Measurements from ENCODE around the gene PPIP5K2. TPM values are rescaled to one million over a fixed set of nuclear protein-coding genes. Genes with fewer than 3 reads are reported as not detected.

PPIP5K2 gene
- total RNA-seq, 2 donors from 2014 or later, result 23.1 to 29.6 TPM

- intact Hi-C loops (cut with DNase I), result no loop called here
- TF ChIP-seq CTCF (IDR thresholded peaks at IDR 0.05) (no peak), POLR2A (IDR thresholded peaks at IDR 0.05) (no peak)
- Histone ChIP-seq H3K27ac (no peak overlapping the region), H3K4me1 (no peaks in the 10 kb centered on the region), H3K36me3 (replicated peaks in 1 of 2; ENCODE audit: insufficient read depth in 1 of 2, low read depth in 2 of 2) (peaks cover 0 to 7% of the 10 kb centered on the region in 2 donors), H3K27me3 (no peaks in the 10 kb centered on the region), H3K9me3 (no peaks in the 10 kb centered on the region), H3K4me3 (no peak overlapping the region)
- ATAC-seq, result no peak
- no peak for DNase-seq
These were observed 46.6 kb downstream of the PPIP5K2 start for GRCh38 chr5:103166706-103167105.

- WGBS, 2 donors, result 88 to 92% methylated on average over 1 of the region's 1 CpG
- no peak for DNase-seq
- Histone ChIP-seq H3K27me3 (no peaks in the 10 kb centered on the region), H3K4me1 (no peaks in the 10 kb centered on the region), H3K27ac (no peak overlapping the region), H3K36me3 (replicated peaks in 1 of 2; ENCODE audit: insufficient read depth in 1 of 2, low read depth in 2 of 2) (peaks cover 0 to 2% of the 10 kb centered on the region in 2 donors), H3K9me3 (no peaks in the 10 kb centered on the region), H3K4me3 (no peak overlapping the region)
- TF ChIP-seq CTCF (IDR thresholded peaks at IDR 0.05) (no peak), POLR2A (IDR thresholded peaks at IDR 0.05) (no peak)
- no peak for ATAC-seq
- intact Hi-C loops (cut with DNase I), result no loop called here
These were observed 54.0 kb downstream of the PPIP5K2 start for GRCh38 chr5:103174147-103174546.

GRCh38 chr5:103177543-103177942 is 57.4 kb downstream of the PPIP5K2 start:
- H3K4me1 ChIP-seq, result no peaks in the 10 kb centered on the region
- no peak overlapping the region for H3K27ac ChIP-seq
- intact Hi-C loops (cut with DNase I), result no loop called here
- no peak for TF ChIP-seq POLR2A (IDR thresholded peaks at IDR 0.05)
- no peak for TF ChIP-seq CTCF (IDR thresholded peaks at IDR 0.05)
- no peaks in the 10 kb centered on the region for H3K27me3 ChIP-seq
- no peak overlapping the region for H3K4me3 ChIP-seq
- ATAC-seq (no peak), DNase-seq (no peak)
- WGBS, 2 donors, result 70 to 72% methylated on average over 4 of the region's 4 CpGs
- no peaks in the 10 kb centered on the region for H3K9me3 ChIP-seq
- H3K36me3 ChIP-seq (replicated peaks in 1 of 2; ENCODE audit: insufficient read depth in 1 of 2, low read depth in 2 of 2), result peaks cover 0 to 5% of the 10 kb centered on the region in 2 donors

GRCh38 chr5:103178167-103178566 is 58.1 kb downstream of the PPIP5K2 start:
- intact Hi-C loops (cut with DNase I), result no loop called here
- TF ChIP-seq CTCF (IDR thresholded peaks at IDR 0.05) (no peak), POLR2A (IDR thresholded peaks at IDR 0.05) (no peak)
- Histone ChIP-seq H3K36me3 (replicated peaks in 1 of 2; ENCODE audit: insufficient read depth in 1 of 2, low read depth in 2 of 2) (peaks cover 0 to 3% of the 10 kb centered on the region in 2 donors), H3K4me3 (no peak overlapping the region), H3K9me3 (no peaks in the 10 kb centered on the region), H3K4me1 (no peaks in the 10 kb centered on the region), H3K27ac (no peak overlapping the region), H3K27me3 (no peaks in the 10 kb centered on the region)
- DNase-seq (no peak), ATAC-seq (no peak)
- WGBS, 2 donors, result 72 to 85% methylated on average over 2 of the region's 2 CpGs

GRCh38 chr5:103186152-103186551 is 66.1 kb downstream of the PPIP5K2 start:
- 93 to 99% methylated on average over 8 of the region's 8 CpGs for whole genome bisulfite sequencing, 2 donors
- Histone ChIP-seq H3K4me3 (no peak overlapping the region), H3K27me3 (no peaks in the 10 kb centered on the region), H3K36me3 (replicated peaks in 1 of 2; ENCODE audit: insufficient read depth in 1 of 2, low read depth in 2 of 2) (peaks cover 0 to 16% of the 10 kb centered on the region in 2 donors), H3K4me1 (no peaks in the 10 kb centered on the region), H3K9me3 (no peaks in the 10 kb centered on the region), H3K27ac (no peak overlapping the region)
- TF ChIP-seq POLR2A (IDR thresholded peaks at IDR 0.05) (no peak), CTCF (IDR thresholded peaks at IDR 0.05) (no peak)
- no peak for ATAC-seq
- intact Hi-C loops (cut with DNase I), result no loop called here
- no peak for DNase-seq

All from body of pancreas (tissue), 4 donors.